ENCODE results near the gene SFXN4. TPM values are rescaled to one million over a fixed set of nuclear protein-coding genes. Genes with fewer than 3 reads are reported as not detected.
A peak's percentile ranks its signal among the peaks of the same experiment; 100 is the strongest.
"Not testable (repeated sequence)": the region's sequence is repeated elsewhere in the genome, so short reads cannot be mapped to it uniquely, and the experiment has no call there.

The SFXN4 gene
- total RNA-seq, 1 experiment from 2014 or later: 36.7 TPM

DNA sequence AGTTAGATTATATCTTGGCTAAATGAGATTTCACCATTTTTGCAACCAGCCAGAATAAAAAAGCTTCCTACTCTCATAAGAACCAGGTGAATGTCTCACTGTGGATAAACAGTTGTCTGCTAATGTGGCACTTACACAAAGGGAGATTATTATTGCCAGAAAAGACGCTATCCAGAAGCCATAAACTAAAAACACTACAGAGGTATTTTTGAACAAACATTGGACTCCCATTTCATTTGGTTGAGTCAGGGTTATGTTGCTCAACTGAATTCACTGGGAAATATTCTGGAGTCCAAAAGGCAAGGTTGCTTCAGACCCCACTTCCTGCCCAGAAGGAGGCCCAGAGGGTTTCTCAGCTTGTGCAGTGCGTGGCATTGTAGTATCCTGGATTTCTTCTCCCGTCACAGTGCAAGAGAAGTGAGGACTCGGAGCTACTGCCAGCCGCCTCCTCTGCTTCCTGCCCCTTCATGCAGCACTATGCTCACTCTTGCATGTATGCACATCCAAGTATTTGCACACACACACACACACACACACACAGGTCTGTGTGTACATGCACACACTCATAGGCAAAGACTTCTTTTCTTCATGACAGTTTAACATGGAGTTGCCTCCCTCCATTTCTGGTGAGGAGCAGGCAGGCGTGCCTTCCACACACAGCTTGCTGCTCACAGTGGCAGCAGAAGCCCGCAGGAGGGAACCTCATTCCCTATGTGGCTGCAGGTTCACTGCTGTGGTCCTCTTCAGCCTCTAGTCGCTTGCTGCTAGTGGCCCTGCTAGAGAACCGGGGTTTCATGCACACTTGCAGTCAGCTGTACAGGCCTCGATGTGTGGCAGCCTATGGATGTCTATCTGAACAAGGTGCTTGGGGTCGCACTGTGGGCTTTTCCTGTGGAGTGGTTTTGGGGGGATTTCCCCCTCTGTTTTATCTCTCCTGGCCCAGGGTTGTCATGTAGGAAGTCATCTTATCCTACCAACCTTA is 51.5 kb downstream of the SFXN4 start:
- DNase-seq (ENCODE audit: low read depth): peak; percentile 59

- DNase-seq (ENCODE audit: low read depth): no peak
Measured at GRCh38 chr10:119112056-119112455, 53.5 kb downstream of the SFXN4 start.

DNA sequence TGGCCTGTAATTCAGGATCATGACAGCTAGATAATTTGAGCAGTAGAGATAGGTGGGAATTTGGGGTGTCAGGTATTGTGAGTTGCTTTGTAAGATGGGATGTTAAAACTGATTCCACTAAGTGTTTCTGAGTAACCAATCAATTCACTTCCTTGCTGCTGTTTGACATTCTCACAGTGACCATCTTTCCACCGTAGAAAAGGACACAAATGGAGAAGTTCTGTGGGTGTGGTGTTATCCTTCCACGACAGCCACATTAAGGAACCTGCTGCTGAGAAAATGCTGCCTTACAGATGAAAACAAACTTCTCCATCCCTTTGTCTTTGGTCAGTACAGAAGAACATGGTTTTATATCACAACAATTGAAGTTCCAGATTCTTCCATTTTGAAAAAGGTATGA is 57.7 kb downstream of the SFXN4 start:
- DNase-seq (ENCODE audit: low read depth): not testable (repeated sequence)

DNA sequence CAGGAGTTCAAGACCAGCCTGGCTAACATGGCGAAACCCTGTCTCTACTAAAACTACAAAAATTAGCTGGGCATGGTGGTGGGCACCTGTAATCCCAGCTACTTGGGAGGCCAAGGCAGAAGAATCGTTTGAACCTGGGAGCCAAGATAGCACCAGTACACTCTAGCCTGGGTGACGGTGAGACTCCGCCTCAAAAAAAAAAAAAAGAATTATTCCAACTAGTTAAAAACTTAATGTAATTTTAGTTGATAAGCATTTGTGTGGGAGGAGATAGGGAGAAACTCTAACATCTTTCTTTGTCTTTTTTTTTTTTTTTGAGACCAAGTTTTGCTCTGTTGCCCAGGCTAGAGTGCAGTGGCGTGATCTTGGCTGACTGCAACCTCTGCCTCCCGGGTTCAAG is 58.4 kb downstream of the SFXN4 start:
- not testable (repeated sequence) for DNase-seq (ENCODE audit: low read depth)

- not testable (repeated sequence) for DNase-seq (ENCODE audit: low read depth)
Measured at GRCh38 chr10:119105899-119106298, 59.6 kb downstream of the SFXN4 start.

- no peak for DNase-seq (ENCODE audit: low read depth)
Measured at GRCh38 chr10:119105155-119105554, 60.4 kb downstream of the SFXN4 start.

DNA sequence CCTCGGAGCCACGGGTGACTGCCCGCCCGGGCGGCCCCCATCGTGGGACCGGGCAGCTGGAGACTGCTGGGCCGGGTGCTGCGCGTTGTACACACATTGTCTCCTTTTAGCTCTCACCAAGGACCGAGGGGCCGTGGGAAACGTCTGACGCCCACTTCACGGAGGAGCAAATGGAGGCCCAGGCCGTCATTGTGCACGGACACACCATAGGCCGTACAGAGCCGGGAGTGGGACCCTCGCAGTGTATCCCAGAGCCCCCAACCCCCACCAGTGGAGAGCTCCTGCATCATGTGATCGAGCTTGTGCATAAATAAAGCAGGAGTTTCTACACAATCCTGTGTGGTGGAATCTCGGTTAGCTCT is 60.9 kb downstream of the SFXN4 start:
- DNase-seq (ENCODE audit: low read depth): peak; percentile 23

GRCh38 chr10:119103903-119104653 is 61.4 kb downstream of the SFXN4 start, which contains the start of gene DENND10:
TSS of gene DENND10 (plus strand) at chr10:119104113. CDS start at chr10:119104143, 30 bp downstream.
- DNase-seq (ENCODE audit: low read depth): peak; percentile 59

- no peak for DNase-seq (ENCODE audit: low read depth)
Measured at GRCh38 chr10:119103241-119103902, 62.1 kb downstream of the SFXN4 start.

DNA sequence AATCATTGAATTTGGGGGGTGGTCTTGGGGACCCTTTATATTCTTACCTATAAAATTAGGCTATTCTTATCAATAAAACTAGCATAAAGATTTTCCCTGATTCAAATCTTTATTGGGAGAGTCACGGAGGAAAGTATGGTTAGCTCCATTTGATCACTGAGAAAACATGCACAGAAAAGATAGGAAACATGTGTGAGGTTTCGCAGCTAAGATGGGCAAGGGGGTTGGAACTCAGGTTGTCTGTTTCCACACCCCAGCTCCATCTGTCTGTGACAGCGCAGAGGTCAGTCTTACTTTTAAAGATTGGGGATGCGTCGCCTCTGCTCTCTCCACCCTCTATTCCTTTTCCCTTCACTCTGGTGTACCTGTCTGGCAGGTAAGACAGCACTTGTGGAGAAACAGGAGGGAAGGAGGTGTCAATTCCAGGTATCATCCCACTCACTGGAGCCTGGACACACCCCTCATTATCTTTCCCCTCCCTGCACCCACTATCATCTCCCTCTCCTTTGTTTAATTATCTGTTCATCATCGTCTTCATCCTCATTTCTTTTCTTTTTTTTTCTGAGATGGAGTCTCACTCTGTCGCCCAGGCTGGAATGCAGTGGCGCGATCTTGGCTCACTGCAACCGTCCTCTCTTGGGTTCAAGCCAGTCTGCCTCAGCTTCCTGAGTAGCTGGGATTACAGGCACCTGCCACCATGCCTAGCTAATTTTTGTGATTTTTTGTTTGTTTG is 64.0 kb downstream of the SFXN4 start:
- DNase-seq (ENCODE audit: low read depth): no peak

DNA sequence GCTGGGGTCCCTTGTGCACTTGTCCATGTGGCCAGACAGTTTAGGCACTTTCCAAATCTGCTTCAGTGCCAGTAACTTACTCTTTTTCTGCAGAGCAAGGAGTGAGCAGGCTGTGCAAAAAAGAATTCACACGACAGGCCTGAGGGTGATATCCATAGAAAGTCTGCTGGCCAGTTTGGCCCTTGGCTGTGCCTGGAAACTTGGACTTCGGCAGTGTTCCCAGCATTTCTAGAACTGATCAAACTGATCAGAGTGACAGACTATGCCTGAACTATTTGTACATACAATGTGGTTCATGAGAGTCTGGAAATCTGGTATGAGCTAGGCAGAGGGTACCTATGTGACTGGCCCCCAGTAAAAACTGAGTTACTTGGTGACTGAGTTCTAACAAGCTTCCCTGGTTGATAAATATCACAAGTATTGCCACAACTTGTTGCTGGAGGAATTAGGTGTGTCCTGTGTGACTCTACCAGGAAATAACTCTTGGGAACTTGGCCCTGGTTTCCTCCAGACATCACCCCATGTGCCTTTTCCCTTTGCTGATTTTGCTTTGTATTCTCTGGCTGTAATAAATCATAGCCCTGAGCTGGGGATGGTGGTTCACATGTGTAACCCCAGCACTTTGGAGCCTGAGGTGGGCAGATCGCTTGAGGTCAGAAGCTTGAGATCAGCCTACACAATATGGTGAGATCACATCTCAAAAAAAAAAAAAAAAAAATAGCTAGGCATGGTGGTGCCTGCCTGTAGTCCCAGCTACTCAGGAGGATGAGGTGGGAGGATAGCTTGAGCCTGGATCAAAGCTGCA is 64.9 kb downstream of the SFXN4 start:
- DNase-seq (ENCODE audit: low read depth): no peak

DNA sequence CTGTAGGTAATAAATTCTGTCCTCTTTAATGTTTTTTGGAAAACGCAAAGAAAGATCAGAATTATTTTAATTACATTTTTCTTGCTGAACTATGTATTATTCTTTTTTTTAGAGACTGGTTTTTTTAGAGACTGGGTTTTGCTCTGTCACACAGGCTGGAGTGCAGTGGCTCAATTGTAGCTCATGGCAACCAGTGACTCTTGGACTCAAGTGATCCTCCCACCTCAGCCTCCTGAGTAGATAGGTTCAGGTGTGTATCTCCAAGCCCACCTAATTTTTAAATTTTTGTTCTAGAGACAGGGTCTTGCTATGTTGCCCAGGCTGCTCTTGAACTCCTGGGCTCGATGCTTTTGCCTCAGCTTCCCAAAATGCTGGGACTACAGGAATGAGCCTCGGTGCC is 66.9 kb downstream of the SFXN4 start:
- DNase-seq (ENCODE audit: low read depth): no peak

GRCh38 chr10:119096641-119097415 is 68.7 kb downstream of the SFXN4 start:
- DNase-seq (ENCODE audit: low read depth): not testable (repeated sequence)

DNA sequence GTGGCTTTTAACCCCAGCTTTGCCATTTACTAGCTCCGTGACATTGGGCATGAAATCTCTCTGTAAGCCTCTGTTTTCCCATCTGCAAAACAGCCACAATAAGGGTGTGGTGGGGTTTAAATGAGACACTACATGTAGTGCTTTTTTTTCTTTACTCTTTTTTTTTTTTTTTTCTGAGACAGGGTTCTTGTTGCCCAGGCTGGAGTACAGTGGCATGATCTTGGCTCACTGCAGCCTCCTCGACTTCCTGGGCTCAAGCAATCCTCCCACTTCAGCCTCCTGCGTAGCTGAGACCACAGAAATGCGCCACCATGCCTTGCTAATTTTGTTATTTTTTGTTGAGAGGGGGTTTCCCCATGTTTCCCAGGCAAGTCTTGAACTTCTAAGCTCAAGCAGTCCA is 69.9 kb downstream of the SFXN4 start:
- no peak for DNase-seq (ENCODE audit: low read depth)

DNA sequence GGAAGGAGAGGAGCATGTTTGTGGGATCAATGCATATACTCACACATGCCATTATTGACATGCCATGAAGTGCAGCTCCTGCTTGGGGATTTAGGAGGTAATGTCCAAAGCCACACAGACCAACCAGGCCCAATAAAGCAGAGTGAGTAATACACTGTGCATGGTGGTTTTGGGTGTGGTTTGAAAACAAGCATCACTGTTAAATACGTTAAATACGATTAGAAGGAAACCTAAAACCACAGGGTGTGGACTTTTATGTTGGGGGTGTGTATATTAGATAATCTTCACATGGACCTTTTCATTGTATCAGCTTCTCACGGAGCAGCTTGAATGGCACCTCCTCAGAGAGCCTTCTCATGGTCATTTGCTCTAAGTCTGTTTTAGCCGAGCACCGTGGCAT is 74.5 kb downstream of the SFXN4 start:
- DNase-seq (ENCODE audit: low read depth): peak; percentile 95
